Measurements from ENCODE around the gene POU2F2.

DNA sequence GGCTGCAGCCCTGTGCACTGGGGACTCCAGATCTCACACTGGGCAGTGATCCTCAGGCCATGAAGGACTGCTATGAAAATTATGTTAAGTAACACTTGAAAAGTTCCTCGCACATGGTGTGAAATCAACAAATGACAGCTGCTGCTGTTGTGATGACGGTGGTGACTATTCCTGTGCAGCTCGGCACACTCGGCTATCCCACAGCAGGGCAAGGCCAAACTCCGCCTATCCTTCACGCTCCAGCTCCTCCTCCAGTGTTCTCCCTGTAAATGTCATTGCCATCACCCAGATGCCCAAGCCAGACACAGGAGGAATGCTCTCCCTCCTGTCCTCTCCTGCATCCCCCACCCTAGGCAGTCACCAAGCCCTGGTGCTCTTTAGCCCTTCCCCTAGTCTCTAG is 93.6 kb downstream of the POU2F2 start:
- TF ChIP-seq CTCF (IDR thresholded peaks at IDR 0.05; ENCODE audit: extremely low read depth in 1 of 2, insufficient read depth in 1 of 2, low read depth in 1 of 2, low read length in 2 of 2), result no peak
- TF ChIP-seq POLR2A (IDR thresholded peaks at IDR 0.05; ENCODE audit: low read depth, low read length), result no peak
- TF ChIP-seq POLR2AphosphoS5 (IDR thresholded peaks at IDR 0.05; ENCODE audit: insufficient read depth, low read depth, low read length), result no peak
- no peak for TF ChIP-seq EZH2 (IDR thresholded peaks at IDR 0.05; ENCODE audit: borderline replicate concordance, low read depth, low read length, severe bottlenecking)
- TF ChIP-seq MYC (IDR thresholded peaks at IDR 0.05; ENCODE audit: low read depth, low read length), result no peak
- TF ChIP-seq FOS (IDR thresholded peaks at IDR 0.05; ENCODE audit: borderline replicate concordance, insufficient read depth, low read length), result no peak
- no peak for TF ChIP-seq MAX (IDR thresholded peaks at IDR 0.05; ENCODE audit: insufficient read depth, insufficient read length)
